HFF-Myc (cell line): Measurements from ENCODE around the gene RMDN2.

ENCODE experiments used
- DNase-seq: peaks from one replicate; pipeline ENCODE4 v3.0.0-alpha.2; 2011; ENCODE audit warnings: low read depth; ENCODE audit errors: extremely low read depth
- H3K4me3 ChIP-seq: replicated peaks from 2 replicates; pipeline ENCODE4 v1.5.1; 2011; ENCODE audit warnings: low read depth, mild to moderate bottlenecking, control low read depth, low read length
- TF ChIP-seq, protein P1 (sequence below): IDR thresholded peaks from 2 replicates; pipeline ENCODE4 v1.5.1; 2012; ENCODE audit warnings: mild to moderate bottlenecking, low read depth, low read length, control low read depth; ENCODE audit errors: missing control alignments

The RMDN2 gene

DNA sequence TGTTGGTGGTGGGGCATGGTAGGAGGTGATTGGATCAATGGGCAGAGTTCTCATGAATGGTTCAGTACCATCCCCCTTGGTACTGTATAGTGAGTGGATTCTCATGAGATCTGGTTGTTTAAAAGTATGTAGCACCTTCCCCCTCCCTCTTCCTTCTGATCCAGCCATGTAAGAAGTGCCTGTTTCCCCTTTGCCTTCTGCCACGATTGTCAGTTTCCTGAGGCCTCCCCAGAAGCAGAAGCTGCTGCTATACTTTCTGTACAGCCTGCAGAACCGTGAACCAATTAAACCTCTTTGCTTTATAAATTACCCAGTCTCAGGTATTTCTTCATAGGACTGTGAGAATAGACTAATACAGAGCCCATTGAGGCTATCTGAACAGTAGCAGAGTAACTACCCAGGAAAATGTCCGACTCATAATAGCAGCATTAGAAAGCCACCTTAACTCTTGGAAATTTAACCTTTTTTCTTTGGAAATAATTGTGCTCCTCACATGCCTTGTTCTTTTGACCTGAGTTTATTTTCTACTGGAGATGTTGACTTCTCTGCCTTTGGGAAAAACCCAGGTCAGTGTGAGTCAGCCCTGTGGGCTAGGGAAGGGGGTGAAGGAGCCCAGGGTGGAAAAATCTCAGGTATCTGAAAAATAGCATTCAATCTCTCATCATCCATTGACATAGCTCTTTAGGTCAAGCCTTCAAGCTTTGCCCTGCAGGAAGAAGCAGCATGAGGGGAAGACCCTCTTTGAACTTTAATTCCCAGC is 132.7 kb downstream of the RMDN2 start:
- no peak overlapping the region for H3K4me3 ChIP-seq
- TF ChIP-seq, protein P1, sequence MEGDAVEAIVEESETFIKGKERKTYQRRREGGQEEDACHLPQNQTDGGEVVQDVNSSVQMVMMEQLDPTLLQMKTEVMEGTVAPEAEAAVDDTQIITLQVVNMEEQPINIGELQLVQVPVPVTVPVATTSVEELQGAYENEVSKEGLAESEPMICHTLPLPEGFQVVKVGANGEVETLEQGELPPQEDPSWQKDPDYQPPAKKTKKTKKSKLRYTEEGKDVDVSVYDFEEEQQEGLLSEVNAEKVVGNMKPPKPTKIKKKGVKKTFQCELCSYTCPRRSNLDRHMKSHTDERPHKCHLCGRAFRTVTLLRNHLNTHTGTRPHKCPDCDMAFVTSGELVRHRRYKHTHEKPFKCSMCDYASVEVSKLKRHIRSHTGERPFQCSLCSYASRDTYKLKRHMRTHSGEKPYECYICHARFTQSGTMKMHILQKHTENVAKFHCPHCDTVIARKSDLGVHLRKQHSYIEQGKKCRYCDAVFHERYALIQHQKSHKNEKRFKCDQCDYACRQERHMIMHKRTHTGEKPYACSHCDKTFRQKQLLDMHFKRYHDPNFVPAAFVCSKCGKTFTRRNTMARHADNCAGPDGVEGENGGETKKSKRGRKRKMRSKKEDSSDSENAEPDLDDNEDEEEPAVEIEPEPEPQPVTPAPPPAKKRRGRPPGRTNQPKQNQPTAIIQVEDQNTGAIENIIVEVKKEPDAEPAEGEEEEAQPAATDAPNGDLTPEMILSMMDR: no peak
- DNase-seq: no peak

- no peak overlapping the region for H3K4me3 ChIP-seq
- TF ChIP-seq, protein P1: no peak
- no peak for DNase-seq
These were observed 135.3 kb downstream of the RMDN2 start for GRCh38 chr2:38060236-38061018.

DNA sequence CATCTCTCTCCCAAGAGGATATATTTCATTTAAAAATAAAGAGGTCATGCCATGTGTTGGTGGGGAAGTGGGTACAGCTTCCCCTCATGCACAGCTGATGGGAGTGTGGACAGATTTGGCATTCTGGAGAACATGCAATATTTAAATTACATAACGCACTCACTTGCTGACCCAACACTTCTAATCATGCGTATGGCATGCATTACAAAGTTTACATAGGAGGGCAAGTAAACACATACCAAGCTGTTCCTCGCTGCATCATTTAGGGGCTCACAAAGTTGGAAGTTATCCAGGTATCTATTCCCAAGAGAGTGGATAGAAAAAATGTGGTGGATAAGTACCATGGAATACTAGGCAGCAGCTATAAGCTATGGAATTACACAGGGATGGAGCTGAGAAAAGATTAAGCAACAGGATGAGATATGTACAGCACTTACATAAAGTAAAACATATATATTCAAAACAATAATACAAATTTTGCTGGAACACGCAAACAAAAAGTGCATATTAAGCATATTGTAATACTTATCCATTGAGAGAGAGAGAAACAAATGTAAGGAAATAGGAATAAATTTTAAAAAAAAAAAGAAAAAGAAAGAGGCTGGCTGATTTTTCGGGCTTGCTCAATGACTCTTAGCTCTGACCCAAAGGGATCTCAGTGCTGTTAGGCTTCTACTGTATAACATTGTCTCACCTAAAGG is 139.9 kb downstream of the RMDN2 start:
- TF ChIP-seq, protein P1: no peak
- no peak overlapping the region for H3K4me3 ChIP-seq
- no peak for DNase-seq

DNA sequence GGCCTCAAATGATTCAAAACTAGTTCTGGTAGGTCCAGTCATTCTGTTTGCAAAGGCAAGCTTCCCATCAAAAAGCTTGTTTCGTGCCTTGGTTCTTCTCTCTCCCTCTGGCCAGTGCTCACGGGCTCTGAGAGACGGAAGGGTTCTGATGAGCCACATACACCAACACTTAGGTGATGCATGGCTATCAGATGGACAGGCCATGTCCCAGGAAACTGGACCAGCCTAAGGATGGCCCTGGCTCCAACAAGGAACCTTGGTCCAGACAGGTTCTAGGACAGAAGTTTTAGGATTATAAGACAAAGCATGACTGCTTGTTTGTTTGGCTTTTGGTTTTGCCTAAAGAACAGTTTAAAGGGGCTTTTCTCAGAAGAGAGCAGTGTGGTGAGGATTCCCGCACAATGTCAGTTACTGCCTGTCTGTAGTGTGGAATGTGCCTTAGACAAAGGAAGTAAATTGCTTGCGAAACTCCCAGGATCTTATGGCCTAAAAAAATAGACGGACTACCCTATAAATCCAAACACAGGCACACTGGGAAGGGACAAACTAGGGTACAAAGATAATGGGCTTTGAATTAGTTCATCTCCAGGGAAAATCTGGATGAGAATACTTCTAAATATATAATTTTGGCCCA is 140.5 kb downstream of the RMDN2 start:
- no peak overlapping the region for H3K4me3 ChIP-seq
- DNase-seq: no peak

GRCh38 chr2:38066421-38067115 is 141.5 kb downstream of the RMDN2 start:
- no peak overlapping the region for H3K4me3 ChIP-seq
- DNase-seq: no peak
- TF ChIP-seq, protein P1: no peak

More for the DNA sequence above, 140.5 kb downstream of the RMDN2 start:
- TF ChIP-seq, protein P1: no peak
